Measurements from ENCODE around the gene CFHR4. TPM values are rescaled to one million over a fixed set of nuclear protein-coding genes. Genes with fewer than 3 reads are reported as not detected.
"Not testable (repeated sequence)": the region's sequence is repeated elsewhere in the genome, so short reads cannot be mapped to it uniquely, and the experiment has no call there.

CFHR4 gene
- total RNA-seq (2021) = not detected in 2 replicates
- Bru-seq, nascent RNA = not detected
- BruChase-seq, experiment 1, labeled RNA remaining after a 2-hour chase = percentile 3 among the genes with signal in this experiment
- BruChase-seq, experiment 2, labeled RNA remaining after a 6-hour chase = percentile 3 among the genes with signal in this experiment
- long read RNA-seq = 0 reads

- BruUV-seq (replicated peaks) = no TSS peak
- H3K27me3 ChIP-seq (ENCODE audit: insufficient read depth, low read depth) = no peaks in the 10 kb centered on the region
- ChIA-PET POLR2A (ENCODE audit: unreplicated experiment) (no interaction called here), CTCF (no interaction called here)
- no peaks in the 10 kb centered on the region for H3K79me2 ChIP-seq (ENCODE audit: low read depth)
- no peak within 1 kb of the TSS for H3K4me3 ChIP-seq
- TF ChIP-seq CTCF (conservative IDR thresholded peaks at IDR 0.05) = no peak
- no peak for TF ChIP-seq EZH2 (IDR thresholded peaks at IDR 0.05; ENCODE audit: low read depth)
- H3F3A ChIP-seq (ENCODE audit: insufficient read depth, low read depth) = no peaks in the 10 kb centered on the region
- no peaks in the 10 kb centered on the region for H4K20me1 ChIP-seq (ENCODE audit: insufficient read depth)
- no peak within 1 kb of the TSS for H3K4me2 ChIP-seq
- H3K27ac ChIP-seq = no peak within 1 kb of the TSS
- intact Hi-C loops (cut with micrococcal nuclease; ENCODE audit: unreplicated experiment) = no loop called here
- no peaks in the 10 kb centered on the region for H3K4me1 ChIP-seq (replicated peaks; ENCODE audit: insufficient read depth)
- H3K9me3 ChIP-seq (ENCODE audit: insufficient read depth, low read depth) = no peaks in the 10 kb centered on the region; the same call in 1 of the 2 replicates
- 0 out of 2 replicates have a peak within 1 kb of the TSS, but pooled peaks have one; percentile 22 for H2AFZ ChIP-seq
- DNase-seq = no peak
- H3K36me3 ChIP-seq (ENCODE audit: low read depth) = no peaks in the 10 kb centered on the region
- no peaks in the 10 kb centered on the region; the same call in 1 of the 2 replicates for H3K9me2 ChIP-seq (ENCODE audit: insufficient read depth)
These were observed at the start of gene CFHR4 for GRCh38 chr1:196887515-196888239. Gene CFHR4, plus strand, starts transcription at chr1:196888052. Its CDS starts 99 bp downstream, at chr1:196888151.

GRCh38 chr1:196849613-196850492 is 38.0 kb upstream of the CFHR4 start:
- BruUV-seq (replicated peaks); intact Hi-C loops (cut with micrococcal nuclease; ENCODE audit: unreplicated experiment); H3K36me3 ChIP-seq (ENCODE audit: low read depth); DNase-seq; H3K9me2 ChIP-seq (ENCODE audit: insufficient read depth); H3K9me3 ChIP-seq (ENCODE audit: insufficient read depth, low read depth); H3K4me2 ChIP-seq; H3K27ac ChIP-seq; H3K4me1 ChIP-seq (replicated peaks; ENCODE audit: insufficient read depth); POLR2A ChIA-PET (ENCODE audit: unreplicated experiment); H3F3A ChIP-seq (ENCODE audit: insufficient read depth, low read depth); H3K79me2 ChIP-seq (ENCODE audit: low read depth); H2AFZ ChIP-seq; H4K20me1 ChIP-seq (ENCODE audit: insufficient read depth); CTCF ChIA-PET; H3K27me3 ChIP-seq (ENCODE audit: insufficient read depth, low read depth); H3K4me3 ChIP-seq: not testable (repeated sequence)

- ChIA-PET CTCF (no interaction called here), POLR2A (ENCODE audit: unreplicated experiment) (no interaction called here)
These were observed 31.8 kb upstream of the CFHR4 start for GRCh38 chr1:196856053-196856452.

More at GRCh38 chr1:196856053-196856452, 31.8 kb upstream of the CFHR4 start:
- no peaks in the 10 kb centered on the region for H3K4me1 ChIP-seq (replicated peaks; ENCODE audit: insufficient read depth)
- H3K4me3 ChIP-seq = no peak overlapping the region
- no peaks in the 10 kb centered on the region for H3K36me3 ChIP-seq (ENCODE audit: low read depth)
- no peak for TF ChIP-seq EZH2 (IDR thresholded peaks at IDR 0.05; ENCODE audit: low read depth)
- TF ChIP-seq CTCF (conservative IDR thresholded peaks at IDR 0.05) = no peak
- no TSS peak for BruUV-seq (replicated peaks)
- H3K9me3 ChIP-seq (ENCODE audit: insufficient read depth, low read depth) = no peaks in the 10 kb centered on the region
- no peaks in the 10 kb centered on the region for H3K79me2 ChIP-seq (ENCODE audit: low read depth)
- H3K27ac ChIP-seq = no peak overlapping the region
- intact Hi-C loops (cut with micrococcal nuclease; ENCODE audit: unreplicated experiment) = no loop called here
- peak overlapping the region; percentile 53; the same call in 1 of the 2 replicates for H2AFZ ChIP-seq
- no peak overlapping the region for H3K4me2 ChIP-seq
- H3K9me2 ChIP-seq (ENCODE audit: insufficient read depth) = no peaks in the 10 kb centered on the region
- H3K27me3 ChIP-seq (ENCODE audit: insufficient read depth, low read depth) = no peaks in the 10 kb centered on the region
- H3F3A ChIP-seq (ENCODE audit: insufficient read depth, low read depth) = no peaks in the 10 kb centered on the region
- H4K20me1 ChIP-seq (ENCODE audit: insufficient read depth) = no peaks in the 10 kb centered on the region
- DNase-seq = no peak
